Measurements from ENCODE around the gene DCUN1D3.
A peak's percentile ranks its signal among the peaks of the same experiment; 100 is the strongest.

DCUN1D3 gene

DNA sequence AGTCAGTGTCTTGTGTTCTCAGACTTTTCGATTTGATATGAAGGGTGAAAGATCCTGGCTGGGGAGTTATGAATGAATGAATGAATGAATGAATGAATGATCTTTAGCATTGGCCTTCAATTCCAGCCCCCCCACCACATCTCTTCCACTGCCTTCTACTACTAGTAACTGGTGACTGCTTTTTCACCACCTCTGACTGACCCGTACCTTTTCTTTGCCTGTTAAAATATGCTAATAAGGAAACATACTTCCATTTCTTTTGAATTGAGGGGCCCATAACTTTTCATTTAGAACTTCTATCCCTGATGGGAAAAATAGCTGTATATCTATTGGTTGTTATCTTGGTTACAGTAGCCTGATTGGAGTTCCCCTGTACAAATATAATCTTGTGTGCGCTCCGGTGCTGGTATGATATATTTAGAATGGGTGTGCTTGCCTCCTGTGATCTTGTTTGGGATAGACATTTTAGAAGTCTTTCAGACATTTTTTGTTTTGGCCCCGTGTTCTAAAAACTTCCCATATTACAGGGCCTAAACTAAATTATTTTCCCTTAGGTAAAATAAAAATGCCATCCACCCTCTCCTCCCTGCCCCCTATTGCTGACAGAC lies 3.8 kb upstream of the DCUN1D3 start:
- Histone ChIP-seq H3K36me3 (ENCODE audit: control insufficient read depth, insufficient read depth, low read length) (no peaks in the 10 kb centered on the region), H3K27me3 (ENCODE audit: control insufficient read depth, insufficient read depth, low read length, poor library complexity, severe bottlenecking) (no peaks in the 10 kb centered on the region), H3K4me1 (ENCODE audit: control insufficient read depth, insufficient read depth, low read length) (no peaks in the 10 kb centered on the region), H3K4me3 (ENCODE audit: insufficient read depth, low read depth, low read length) (no peak overlapping the region), H3K27ac (ENCODE audit: insufficient read depth, low read depth, low read length, poor library complexity, severe bottlenecking) (no peak overlapping the region), H3K9me3 (ENCODE audit: control insufficient read depth, low read length) (no peaks in the 10 kb centered on the region)
- WGBS, 2 experiments, result 69 to 79% methylated on average over 4 to 5 of the region's 5 CpGs

DNA sequence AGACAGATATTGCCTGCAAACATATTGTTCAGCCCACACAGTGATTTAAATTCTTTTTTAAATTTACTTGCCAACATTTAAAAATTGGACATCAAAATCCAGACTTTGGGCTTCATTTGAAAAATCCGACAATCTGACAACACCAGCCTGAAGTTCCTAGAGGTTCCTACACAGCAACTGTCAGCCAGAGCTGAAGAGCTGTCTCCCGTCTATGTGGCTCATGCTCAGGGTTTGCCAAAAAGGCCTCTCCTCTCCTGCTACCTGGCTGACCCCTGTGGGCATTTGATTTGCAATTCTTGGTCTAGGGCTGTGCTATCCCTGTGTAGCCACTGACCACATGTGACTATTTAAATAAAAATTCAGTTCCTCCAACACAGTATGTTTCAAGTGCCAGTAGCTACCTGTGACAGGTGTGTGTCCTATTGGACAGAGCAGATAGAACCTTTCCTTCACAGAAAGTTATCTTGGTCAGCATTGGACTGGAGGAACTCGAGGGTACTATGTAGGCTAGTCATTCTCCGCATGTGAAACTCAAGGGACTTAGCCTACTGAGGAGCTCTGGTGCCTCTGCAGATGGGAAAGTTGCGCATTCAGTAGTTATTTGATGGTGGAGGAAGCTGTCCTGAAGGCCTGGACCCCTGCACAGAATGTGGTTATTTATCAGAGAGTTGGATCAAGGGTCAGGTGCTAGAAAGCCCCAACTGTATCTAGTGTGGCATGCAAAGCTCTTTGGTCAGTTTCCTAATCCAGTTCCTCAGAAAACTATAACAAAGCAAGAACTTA lies 3.1 kb upstream of the DCUN1D3 start:
- Histone ChIP-seq H3K4me1 (ENCODE audit: control insufficient read depth, insufficient read depth, low read length) (no peaks in the 10 kb centered on the region), H3K27ac (ENCODE audit: insufficient read depth, low read depth, low read length, poor library complexity, severe bottlenecking) (no peak overlapping the region), H3K9me3 (ENCODE audit: control insufficient read depth, low read length) (no peaks in the 10 kb centered on the region), H3K27me3 (ENCODE audit: control insufficient read depth, insufficient read depth, low read length, poor library complexity, severe bottlenecking) (no peaks in the 10 kb centered on the region), H3K4me3 (ENCODE audit: insufficient read depth, low read depth, low read length) (no peak overlapping the region), H3K36me3 (ENCODE audit: control insufficient read depth, insufficient read depth, low read length) (no peaks in the 10 kb centered on the region)
- WGBS, 2 experiments, result 92% methylated on average over 5 of the region's 5 CpGs

DNA sequence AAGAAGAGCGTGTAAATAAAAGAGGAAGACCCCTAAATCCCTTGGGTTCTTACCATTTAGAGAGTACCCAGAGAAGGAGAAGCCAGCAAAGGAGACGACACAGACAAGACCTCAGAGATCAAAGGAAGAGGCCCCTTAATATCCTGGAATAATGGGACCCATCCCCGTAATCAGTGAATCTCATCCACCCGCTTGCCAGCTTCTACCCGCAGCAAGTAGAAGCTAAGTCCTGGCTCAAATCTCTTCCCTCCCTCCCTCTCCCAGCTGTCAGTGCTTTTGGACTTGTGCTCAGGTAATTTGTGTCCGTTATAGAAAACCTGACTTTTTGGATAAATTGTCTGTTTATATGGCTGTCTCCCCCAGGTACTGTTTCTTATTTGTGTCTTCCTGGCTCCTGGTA lies 2.3 kb upstream of the DCUN1D3 start:
- no peaks in the 10 kb centered on the region for H3K27me3 ChIP-seq (ENCODE audit: control insufficient read depth, insufficient read depth, low read length, poor library complexity, severe bottlenecking)
- no peaks in the 10 kb centered on the region for H3K4me1 ChIP-seq (ENCODE audit: control insufficient read depth, insufficient read depth, low read length)
- no peak overlapping the region for H3K4me3 ChIP-seq (ENCODE audit: insufficient read depth, low read depth, low read length)
- no peaks in the 10 kb centered on the region for H3K9me3 ChIP-seq (ENCODE audit: control insufficient read depth, low read length)
- no peaks in the 10 kb centered on the region for H3K36me3 ChIP-seq (ENCODE audit: control insufficient read depth, insufficient read depth, low read length)
- no peak overlapping the region for H3K27ac ChIP-seq (ENCODE audit: insufficient read depth, low read depth, low read length, poor library complexity, severe bottlenecking)
- 89 to 92% methylated on average over 6 of the region's 6 CpGs for WGBS, 2 experiments

DNA sequence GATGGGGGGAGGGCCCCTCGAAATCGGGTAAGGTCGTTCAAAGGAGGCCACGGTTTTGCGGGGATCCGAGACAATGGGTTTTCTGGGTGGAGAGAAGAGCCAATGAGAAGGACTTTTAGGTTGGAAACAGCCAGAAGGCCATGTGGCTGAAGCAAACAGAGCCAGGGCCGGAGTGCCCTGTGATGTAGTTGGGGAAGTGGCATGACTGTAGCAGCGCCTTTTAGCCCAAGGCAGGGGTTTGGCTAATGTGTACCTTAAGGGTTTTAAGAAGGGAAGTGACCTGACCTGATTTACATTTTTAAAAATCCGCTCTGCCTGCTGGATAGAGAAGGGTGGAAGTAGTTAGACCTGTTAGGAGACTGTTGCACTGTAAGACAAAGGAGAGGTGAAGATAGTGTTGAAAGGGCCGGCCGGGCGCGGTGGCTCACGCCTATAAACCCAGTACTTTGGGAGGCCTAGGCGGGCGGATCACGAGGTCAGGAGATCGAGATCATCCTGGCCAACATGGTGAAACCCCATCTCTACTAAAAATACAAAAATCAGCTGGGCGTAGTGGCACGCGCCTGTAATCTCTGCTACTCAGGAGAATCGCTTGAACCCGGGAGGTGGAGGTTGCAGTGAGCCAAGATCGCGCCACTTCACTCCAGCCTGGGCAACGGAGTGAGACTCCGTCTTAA lies 1.4 kb upstream of the DCUN1D3 start:
- H3K4me1 ChIP-seq (ENCODE audit: control insufficient read depth, insufficient read depth, low read length), result no peaks in the 10 kb centered on the region
- no peaks in the 10 kb centered on the region for H3K36me3 ChIP-seq (ENCODE audit: control insufficient read depth, insufficient read depth, low read length)
- 45 to 48% methylated on average over 27 of the region's 27 CpGs for WGBS, 2 experiments
- H3K4me3 ChIP-seq (ENCODE audit: insufficient read depth, low read depth, low read length), result peak overlapping the region; percentile 93
- H3K9me3 ChIP-seq (ENCODE audit: control insufficient read depth, low read length), result no peaks in the 10 kb centered on the region
- no peaks in the 10 kb centered on the region for H3K27me3 ChIP-seq (ENCODE audit: control insufficient read depth, insufficient read depth, low read length, poor library complexity, severe bottlenecking)
- peak overlapping the region; percentile 98 for H3K27ac ChIP-seq (ENCODE audit: insufficient read depth, low read depth, low read length, poor library complexity, severe bottlenecking)

DNA sequence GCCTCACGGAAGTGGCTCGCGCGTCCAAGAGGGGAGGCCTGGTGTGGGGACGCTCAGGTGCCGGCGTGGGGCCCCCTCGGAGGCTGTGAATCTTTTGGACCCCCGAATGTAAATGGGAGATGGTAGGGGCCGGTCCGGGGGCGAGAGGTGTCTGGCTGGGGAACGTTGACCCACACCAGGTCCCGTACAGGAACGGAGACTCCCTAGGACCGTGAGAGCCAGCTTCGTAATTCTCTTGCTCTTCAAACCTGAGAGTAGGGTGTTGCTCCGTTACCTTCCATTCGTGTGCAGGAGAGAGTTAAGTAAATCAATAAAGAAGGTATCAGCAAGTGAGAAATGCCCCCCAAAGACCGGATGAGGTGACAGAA lies 894 bp upstream of the DCUN1D3 start:
- WGBS, 2 experiments, result 0% methylated on average over 20 of the region's 20 CpGs
- H3K4me1 ChIP-seq (ENCODE audit: control insufficient read depth, insufficient read depth, low read length), result no peaks in the 10 kb centered on the region

DNA sequence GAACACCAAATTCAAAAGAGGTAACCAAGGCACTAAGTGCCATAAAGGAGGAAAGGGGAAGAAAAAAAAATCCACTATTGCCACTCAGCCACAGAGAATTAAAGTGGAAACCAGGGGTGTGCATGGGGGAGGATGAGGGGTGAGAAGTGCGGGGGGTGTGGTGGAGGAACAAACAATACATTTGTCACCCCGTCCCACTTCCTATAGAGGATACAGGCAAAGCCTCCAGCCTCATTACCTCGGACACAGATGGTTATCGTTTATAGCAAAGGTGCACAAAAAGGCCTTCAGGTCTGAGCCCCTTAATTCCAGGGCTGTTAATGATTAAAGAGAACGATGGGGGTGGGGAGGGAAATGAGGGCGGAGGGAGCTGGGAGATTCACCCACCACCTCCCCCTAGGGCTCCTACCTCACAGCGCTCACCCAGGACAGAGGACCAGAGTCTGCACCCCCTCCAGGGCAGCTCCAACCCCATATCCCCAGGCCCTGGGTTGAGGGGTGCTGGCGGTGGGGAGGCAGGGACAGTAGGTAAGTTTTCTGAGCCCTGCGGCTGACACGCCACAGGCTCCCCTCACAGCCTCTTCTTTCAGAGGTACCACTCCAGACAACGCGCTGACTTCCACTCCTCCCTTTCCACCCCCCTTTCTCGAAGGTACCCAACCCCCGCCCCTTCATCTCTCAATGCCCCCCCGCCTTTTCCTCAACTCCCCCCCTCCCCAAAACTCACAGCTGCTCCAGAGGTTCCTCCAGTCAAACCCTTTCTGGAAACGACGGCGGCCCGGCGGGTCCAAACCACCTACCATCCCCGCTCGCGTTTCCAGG lies 470 bp downstream of the DCUN1D3 start:
- no peaks in the 10 kb centered on the region for H3K4me1 ChIP-seq (ENCODE audit: control insufficient read depth, insufficient read depth, low read length)
- H3K9me3 ChIP-seq (ENCODE audit: control insufficient read depth, low read length), result no peaks in the 10 kb centered on the region
- no peak overlapping the region for H3K27ac ChIP-seq (ENCODE audit: insufficient read depth, low read depth, low read length, poor library complexity, severe bottlenecking)
- peak overlapping the region; percentile 93 for H3K4me3 ChIP-seq (ENCODE audit: insufficient read depth, low read depth, low read length)
- H3K36me3 ChIP-seq (ENCODE audit: control insufficient read depth, insufficient read depth, low read length), result peaks cover 4% of the 10 kb centered on the region
- WGBS, 2 experiments, result 1% methylated on average over 17 to 19 of the region's 23 CpGs
- no peaks in the 10 kb centered on the region for H3K27me3 ChIP-seq (ENCODE audit: control insufficient read depth, insufficient read depth, low read length, poor library complexity, severe bottlenecking)

More for the DNA sequence above, 894 bp upstream of the DCUN1D3 start:
- H3K27me3 ChIP-seq (ENCODE audit: control insufficient read depth, insufficient read depth, low read length, poor library complexity, severe bottlenecking), result no peaks in the 10 kb centered on the region
- H3K36me3 ChIP-seq (ENCODE audit: control insufficient read depth, insufficient read depth, low read length), result peaks cover 2% of the 10 kb centered on the region
- no peaks in the 10 kb centered on the region for H3K9me3 ChIP-seq (ENCODE audit: control insufficient read depth, low read length)
- peak overlapping the region; percentile 98 for H3K27ac ChIP-seq (ENCODE audit: insufficient read depth, low read depth, low read length, poor library complexity, severe bottlenecking)
- peak overlapping the region; percentile 93 for H3K4me3 ChIP-seq (ENCODE audit: insufficient read depth, low read depth, low read length)

DNA sequence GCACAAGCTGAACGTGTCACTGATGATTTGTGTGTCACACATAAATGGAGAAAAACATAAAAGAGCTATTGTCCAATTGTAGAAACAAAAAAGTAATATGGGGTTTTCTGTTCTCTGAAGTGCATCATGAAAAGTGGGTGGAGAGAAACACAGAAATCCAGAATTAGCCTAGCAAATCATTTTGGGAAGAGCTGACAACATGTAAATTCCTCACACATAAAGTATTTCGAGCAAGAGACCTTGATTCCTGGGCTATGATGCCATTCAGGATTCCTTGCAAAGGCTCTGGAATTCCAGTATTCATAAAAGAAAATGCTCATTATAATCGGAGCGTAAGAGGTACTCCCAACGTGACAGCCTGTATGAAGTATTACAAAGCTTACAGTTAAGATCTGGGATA lies 1.1 kb downstream of the DCUN1D3 start:
- WGBS, 2 experiments, result 51 to 53% methylated on average over 5 of the region's 5 CpGs
- Histone ChIP-seq H3K9me3 (ENCODE audit: control insufficient read depth, low read length) (no peaks in the 10 kb centered on the region), H3K4me1 (ENCODE audit: control insufficient read depth, insufficient read depth, low read length) (no peaks in the 10 kb centered on the region), H3K27ac (ENCODE audit: insufficient read depth, low read depth, low read length, poor library complexity, severe bottlenecking) (no peak overlapping the region), H3K36me3 (ENCODE audit: control insufficient read depth, insufficient read depth, low read length) (peaks cover 10% of the 10 kb centered on the region), H3K4me3 (ENCODE audit: insufficient read depth, low read depth, low read length) (peak overlapping the region; percentile 93), H3K27me3 (ENCODE audit: control insufficient read depth, insufficient read depth, low read length, poor library complexity, severe bottlenecking) (no peaks in the 10 kb centered on the region)

DNA sequence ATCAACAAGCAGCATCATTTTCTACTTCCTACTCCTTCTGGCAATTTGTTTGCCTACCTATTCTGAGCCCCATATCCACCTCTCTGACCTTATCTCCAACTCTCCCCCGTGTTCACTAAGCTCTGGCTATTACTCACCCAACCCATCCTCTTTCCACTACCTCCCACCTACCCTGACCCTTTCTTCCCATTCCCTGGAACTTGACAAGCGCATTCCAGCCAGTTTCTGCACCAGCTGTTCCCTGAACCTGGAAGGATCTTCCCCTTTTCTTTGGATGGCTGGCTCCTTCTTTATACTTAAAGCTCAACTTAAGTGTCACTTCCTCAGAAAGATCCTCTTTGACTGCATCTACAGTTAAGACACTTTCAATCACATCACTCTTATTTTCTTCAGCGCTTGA lies 2.2 kb downstream of the DCUN1D3 start:
- H3K4me3 ChIP-seq (ENCODE audit: insufficient read depth, low read depth, low read length), result no peak overlapping the region
- H3K9me3 ChIP-seq (ENCODE audit: control insufficient read depth, low read length), result no peaks in the 10 kb centered on the region
- WGBS, 2 experiments, result 86 to 88% methylated on average over 3 of the region's 3 CpGs
- no peak overlapping the region for H3K27ac ChIP-seq (ENCODE audit: insufficient read depth, low read depth, low read length, poor library complexity, severe bottlenecking)
- H3K36me3 ChIP-seq (ENCODE audit: control insufficient read depth, insufficient read depth, low read length), result peaks cover 12% of the 10 kb centered on the region
- no peaks in the 10 kb centered on the region for H3K27me3 ChIP-seq (ENCODE audit: control insufficient read depth, insufficient read depth, low read length, poor library complexity, severe bottlenecking)
- H3K4me1 ChIP-seq (ENCODE audit: control insufficient read depth, insufficient read depth, low read length), result no peaks in the 10 kb centered on the region

DNA sequence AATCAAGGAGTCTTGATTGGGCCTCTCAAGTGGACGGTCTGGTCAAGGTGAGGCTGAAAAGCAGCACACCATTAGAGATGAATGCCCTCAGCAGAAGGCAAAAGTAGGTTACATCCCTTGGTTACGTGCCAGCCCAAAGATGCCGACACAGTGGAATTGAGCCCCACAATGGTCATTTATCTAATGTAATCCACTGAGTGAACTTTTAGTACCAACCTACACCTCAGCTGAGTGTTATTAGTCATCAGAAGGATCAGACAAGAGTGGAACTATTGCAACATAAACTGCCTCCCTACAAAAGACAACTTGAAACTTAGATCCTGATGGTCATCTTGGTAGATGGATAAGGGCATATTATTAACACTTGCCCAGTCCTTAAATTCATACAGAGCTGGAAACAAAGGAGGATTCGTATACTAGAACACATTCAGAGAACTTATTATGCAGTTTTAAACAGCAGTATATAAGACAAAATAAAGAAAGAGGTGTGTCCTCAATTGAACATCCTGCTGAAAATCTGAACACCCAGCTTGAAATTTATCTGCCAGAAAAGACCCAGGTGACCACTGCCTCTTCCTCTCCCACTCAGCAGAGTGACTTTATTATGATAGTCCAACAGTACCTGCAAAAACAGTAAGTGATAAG lies 2.8 kb downstream of the DCUN1D3 start:
- Histone ChIP-seq H3K27ac (ENCODE audit: insufficient read depth, low read depth, low read length, poor library complexity, severe bottlenecking) (no peak overlapping the region), H3K36me3 (ENCODE audit: control insufficient read depth, insufficient read depth, low read length) (peaks cover 12% of the 10 kb centered on the region), H3K4me1 (ENCODE audit: control insufficient read depth, insufficient read depth, low read length) (no peaks in the 10 kb centered on the region), H3K9me3 (ENCODE audit: control insufficient read depth, low read length) (no peaks in the 10 kb centered on the region), H3K27me3 (ENCODE audit: control insufficient read depth, insufficient read depth, low read length, poor library complexity, severe bottlenecking) (no peaks in the 10 kb centered on the region), H3K4me3 (ENCODE audit: insufficient read depth, low read depth, low read length) (no peak overlapping the region)
- WGBS, 2 experiments, result 89 to 98% methylated on average over 3 to 4 of the region's 4 CpGs
